HG03280 (cell line): ENCODE data around the gene OSBPL10.
"Not testable (repeated sequence)": the region's sequence is repeated elsewhere in the genome, so short reads cannot be mapped to it uniquely, and the experiment has no call there.

Experiments used
- ATAC-seq: cut with Tn5 transposase; IDR thresholded peaks from one replicate; pipeline ENCODE4 v1.9.1; 2021; ENCODE audit warnings: mild to moderate bottlenecking, moderate library complexity; ENCODE audit not compliant: unreplicated experiment

OSBPL10 gene

GRCh38 chr3:31783851-31784250 is 197.2 kb downstream of the OSBPL10 start:
- ATAC-seq, result not testable (repeated sequence)

- ATAC-seq, result not testable (repeated sequence)
Observed at GRCh38 chr3:31782306-31782705, 198.8 kb downstream of the OSBPL10 start.

- no peak for ATAC-seq
Observed at GRCh38 chr3:31779514-31779913, 201.5 kb downstream of the OSBPL10 start.

DNA sequence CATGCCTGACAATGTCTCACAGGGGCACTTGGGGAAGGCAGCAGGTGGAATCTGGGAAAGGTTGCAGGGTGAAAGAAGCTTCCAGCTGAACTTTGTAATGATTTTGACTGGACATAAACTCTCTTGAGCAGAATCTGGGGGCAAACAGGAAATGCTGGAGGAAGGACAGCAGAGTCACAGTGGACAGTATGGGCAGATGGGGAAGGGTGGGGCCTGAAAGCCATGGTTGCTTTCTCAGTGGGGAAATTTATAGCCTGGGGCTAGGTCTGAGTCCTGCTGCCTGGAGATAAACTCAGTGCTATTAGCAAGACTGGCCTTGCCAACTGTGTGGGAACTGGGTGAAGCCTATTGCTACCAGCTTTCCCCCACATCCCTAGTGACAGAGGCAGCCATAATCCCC is 203.2 kb downstream of the OSBPL10 start:
- ATAC-seq, result no peak

DNA sequence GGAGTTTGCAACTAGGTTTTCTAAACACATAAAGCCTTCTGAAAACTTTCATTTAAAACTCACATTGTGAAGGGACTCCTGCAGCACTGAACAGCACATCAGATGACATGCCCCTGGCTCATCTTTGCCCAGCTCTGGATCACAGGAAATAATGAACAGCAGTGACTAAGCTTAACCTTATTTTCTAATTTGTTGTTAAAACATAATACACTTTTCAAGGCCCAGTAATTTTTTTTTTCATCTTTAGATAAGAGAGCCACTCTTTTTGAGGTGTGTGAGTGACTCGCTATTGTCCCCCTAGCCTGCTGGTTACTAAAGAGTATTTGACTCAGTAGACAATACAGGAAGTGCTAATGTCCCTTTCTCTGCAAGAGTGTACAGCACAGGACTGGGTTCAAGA is 204.0 kb downstream of the OSBPL10 start:
- ATAC-seq, result no peak

DNA sequence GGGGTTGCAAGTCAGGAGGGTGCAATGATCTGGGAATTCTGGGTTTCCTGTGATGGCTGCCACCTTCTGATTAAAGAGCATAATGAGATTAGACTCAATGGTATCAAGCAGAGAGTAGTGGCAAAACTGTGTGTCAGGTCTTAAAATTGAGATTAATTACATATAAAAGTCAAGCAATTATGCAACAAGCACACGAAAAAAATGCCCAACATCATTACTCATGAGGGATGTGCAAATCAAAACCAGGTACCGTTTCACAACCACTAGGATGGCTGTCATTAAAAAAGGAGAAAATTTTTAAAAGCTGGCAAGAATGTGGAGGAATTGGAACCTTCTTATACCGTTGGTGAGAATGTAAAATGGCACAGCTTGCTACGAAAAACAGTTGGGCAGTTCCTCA is 205.0 kb downstream of the OSBPL10 start:
- no peak for ATAC-seq

DNA sequence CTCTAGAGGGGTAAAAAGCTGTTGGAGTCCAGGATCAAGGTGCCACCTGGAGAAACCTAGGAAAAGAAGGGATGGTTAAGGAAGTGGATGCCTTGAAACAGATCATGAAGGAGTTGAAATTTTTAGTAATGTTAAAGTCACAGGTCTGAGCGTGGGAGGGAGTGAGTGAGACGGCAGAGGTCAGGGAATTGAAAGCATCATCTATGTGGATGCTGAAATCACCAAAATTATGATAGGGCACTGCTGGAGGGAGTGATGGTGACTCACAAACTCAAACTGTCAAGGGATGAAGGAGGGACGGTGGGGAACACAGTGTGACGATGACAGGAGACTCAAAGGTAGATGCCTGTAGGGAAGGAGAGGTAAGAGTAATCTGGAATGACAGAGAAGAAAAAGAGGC is 205.7 kb downstream of the OSBPL10 start:
- no peak for ATAC-seq

DNA sequence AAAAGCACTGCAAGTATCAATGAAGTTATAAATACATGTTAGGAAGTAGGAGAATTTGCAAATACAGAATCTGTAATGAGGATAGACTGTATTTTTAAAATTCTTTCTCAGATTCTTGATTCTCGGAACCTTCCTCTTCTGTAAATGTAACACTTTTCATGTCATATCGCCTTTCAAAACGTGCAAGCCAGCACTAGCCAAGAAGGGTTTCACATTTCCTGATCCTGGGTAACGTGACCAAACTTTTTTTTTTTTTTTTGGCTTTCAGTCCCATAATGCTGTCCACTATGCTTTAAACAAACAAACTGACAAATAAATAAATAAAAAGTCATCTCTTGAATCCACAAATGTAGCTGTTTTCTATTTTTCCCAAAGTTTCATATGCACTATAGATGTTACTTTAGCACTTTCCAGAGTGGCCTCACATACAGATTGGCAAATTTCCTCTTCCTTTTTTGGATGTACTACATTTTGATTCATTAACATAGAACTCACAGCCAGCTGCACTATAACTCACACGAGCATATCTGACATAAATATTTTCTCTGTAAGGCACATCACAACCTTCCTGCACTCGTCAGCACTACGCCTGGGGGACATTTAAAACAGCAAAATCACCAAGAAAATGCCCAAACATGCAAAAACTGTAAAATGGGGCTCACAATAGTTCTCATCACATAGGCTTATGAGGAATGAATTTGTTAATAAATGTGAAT is 208.1 kb downstream of the OSBPL10 start:
- ATAC-seq, result no peak

- no peak for ATAC-seq
Observed at GRCh38 chr3:31772272-31772671, 208.8 kb downstream of the OSBPL10 start.

GRCh38 chr3:31770822-31771326 is 210.2 kb downstream of the OSBPL10 start:
- ATAC-seq, result no peak

- ATAC-seq, result no peak
Observed at GRCh38 chr3:31768479-31769125, 212.5 kb downstream of the OSBPL10 start.

GRCh38 chr3:31767920-31768319 is 213.1 kb downstream of the OSBPL10 start:
- no peak for ATAC-seq

GRCh38 chr3:31766669-31767068 is 214.4 kb downstream of the OSBPL10 start:
- no peak for ATAC-seq

DNA sequence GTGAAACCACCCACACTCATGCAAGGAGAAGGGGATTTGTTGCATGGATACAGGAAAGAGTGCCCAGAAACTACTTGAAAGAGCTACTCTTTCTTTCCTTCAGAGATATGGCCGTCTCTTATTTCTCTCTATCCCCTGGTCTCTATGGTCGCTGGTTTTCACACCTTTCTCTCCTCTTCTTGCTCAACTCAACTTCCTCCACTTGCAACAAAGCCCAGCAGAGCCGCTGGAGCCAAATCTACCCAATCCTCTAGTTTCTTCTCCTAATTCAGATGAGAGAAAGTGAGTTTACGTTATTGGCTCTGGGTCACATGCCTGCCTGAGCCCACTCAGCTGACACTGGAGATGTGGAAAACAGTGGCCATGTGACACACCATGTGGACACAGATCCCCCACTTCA is 215.2 kb downstream of the OSBPL10 start:
- ATAC-seq, result no peak

DNA sequence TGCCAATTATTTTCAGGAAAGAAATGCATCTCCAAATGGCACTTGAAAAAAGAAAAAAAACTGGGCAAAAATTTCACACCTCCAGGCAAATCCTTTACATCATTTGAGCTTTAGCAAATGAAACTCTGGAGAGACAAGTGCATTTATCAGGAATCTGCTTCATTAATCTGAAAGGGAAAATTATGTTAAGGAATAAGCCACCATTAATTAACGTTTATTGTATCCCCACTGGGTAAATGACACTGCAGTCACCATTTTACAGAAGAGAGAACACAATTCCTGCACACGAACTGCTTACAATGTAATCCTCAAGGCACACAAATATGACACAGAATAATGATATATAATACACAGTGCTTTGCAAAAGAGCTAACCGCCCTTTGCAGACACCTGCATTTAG is 217.3 kb downstream of the OSBPL10 start:
- ATAC-seq, result no peak

GRCh38 chr3:31762888-31763351 is 218.1 kb downstream of the OSBPL10 start:
- no peak for ATAC-seq

DNA sequence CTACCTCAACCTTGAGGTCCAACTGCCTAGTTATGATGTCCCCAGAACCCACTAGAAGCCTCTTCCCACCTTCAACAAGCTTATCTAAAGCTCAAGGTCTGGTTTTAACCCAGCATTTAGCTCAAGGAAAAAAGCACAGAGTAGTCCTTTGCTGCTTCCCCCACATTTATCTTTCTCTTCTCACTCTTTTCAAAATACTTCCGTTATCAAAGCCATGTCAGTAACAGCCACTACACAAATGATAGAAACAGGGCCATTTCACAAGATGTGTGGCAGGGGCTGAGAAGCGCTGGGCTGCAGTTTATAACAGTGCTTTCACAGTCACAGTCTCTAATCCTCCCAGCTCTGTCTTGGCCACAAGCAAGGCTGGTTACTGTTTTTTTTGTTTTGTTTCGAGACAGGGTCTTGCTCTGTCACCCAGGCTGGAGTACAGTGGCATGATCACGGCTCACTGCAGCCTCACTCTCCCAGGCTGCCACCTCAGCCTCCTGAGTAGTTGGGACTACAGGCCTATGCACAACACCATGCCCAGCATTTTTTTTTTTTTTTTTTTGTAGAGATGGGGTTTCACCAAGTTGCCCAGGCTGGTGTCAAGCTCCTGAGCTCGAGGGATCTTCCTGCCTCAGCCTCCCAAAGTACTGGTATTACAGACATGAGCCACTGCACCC is 218.8 kb downstream of the OSBPL10 start:
- no peak for ATAC-seq

DNA sequence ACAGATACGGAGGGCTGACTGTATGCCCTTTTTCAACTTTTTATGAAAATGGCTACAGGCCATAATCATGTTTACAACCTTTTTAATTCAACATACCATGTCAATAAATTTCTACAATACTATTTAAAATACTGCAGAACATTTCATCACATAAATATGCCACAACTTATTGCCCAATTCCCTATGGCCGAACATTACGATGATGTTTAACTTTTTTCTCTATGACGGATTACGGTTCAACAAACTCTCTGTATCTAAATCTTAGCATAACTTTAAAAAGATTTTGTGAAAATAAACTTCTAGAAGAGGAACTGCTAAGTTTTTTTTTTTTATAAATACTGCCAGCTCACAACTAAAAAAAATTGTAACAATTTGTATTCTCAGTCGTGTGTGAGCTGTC is 220.4 kb downstream of the OSBPL10 start:
- ATAC-seq, result no peak

DNA sequence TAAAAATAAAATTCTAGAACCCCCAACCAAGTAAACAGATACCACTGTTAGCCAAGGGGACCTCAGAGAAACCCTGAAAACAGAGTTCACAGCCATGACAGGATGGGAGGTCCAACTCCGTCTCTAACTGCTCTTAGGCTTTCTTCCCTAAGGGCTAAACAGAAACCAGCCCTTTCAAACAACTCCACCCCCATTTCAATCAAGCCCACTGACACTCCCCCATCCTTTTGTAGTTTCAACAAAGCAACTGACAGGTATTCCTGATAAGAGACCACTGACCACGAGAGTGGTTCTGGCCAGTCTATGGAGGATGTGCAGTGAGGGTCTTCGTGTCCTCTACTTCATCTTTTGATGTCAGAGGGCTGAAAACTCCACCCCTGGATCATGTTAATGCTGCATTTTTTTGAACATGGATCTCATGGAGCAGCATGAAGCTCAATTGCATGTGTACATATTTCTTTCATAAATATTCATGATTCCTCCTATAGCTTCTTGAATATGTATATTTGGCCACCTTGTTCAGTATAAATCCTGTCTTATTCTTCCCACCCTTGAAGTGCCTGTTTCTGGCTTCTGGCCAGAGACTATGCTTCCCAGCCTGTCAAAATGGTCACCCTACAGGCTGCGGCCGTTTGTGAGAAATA is 222.6 kb downstream of the OSBPL10 start:
- no peak for ATAC-seq

DNA sequence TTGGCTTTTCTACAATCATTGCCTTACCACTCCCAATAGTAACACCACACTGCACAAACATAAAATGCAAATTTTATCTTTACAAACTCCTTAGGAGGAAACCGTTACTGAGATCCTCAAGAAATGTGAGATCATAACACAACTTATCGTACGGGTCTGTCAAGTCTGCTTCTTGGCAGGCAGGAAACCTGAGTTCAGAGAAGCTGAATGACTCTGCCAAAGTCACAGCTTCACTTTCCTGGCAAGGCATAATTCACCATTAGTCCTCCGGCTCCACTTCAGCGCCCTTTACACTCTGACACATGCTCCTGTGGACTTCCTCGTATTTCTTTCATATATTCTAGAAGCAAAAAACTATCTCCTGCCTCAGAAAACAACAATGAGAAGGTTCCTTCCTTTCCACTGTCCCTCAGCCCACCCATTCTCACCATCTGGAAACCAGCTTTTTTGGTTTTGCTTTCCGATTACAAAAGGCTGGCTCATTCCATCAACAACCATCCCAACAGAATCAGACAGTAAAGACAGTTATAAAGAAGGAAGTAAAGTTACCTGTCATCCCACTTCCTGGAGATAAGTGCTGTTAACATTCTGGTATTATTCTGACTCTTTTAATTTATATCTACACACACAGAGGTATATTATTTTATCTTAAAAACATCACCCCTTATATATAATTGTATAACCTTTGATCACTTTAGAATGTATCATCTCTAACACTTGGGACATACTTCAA is 225.0 kb downstream of the OSBPL10 start:
- no peak for ATAC-seq
